GM19372 (cell line): ENCODE measurements around the gene TAF11L10.
"Not testable (repeated sequence)": the region's sequence is repeated elsewhere in the genome, so short reads cannot be mapped to it uniquely, and the experiment has no call there.

Experiments used
- ATAC-seq: cut with Tn5 transposase; IDR thresholded peaks from one replicate; pipeline ENCODE4 v1.9.1; 2021; ENCODE audit warnings: mild to moderate bottlenecking, low read depth, moderate library complexity; ENCODE audit not compliant: unreplicated experiment

The TAF11L10 gene

GRCh38 chr5:17597728-17598127 is at the start of gene TAF11L10:
TSS of gene TAF11L10 (minus strand) at chr5:17597828.
- not testable (repeated sequence) for ATAC-seq

- no peak for ATAC-seq
Observed at GRCh38 chr5:17634160-17634559, 36.5 kb upstream of the TAF11L10 start, which contains the start of gene TAF11L14. TSS of gene TAF11L14 (plus strand) at chr5:17634460.

GRCh38 chr5:17631788-17632187 is 34.2 kb upstream of the TAF11L10 start, which contains the start of gene TAF11L13:
TSS of gene TAF11L13 (plus strand) at chr5:17632088.
- not testable (repeated sequence) for ATAC-seq

- no peak for ATAC-seq
Observed at GRCh38 chr5:17625686-17626085, 28.1 kb upstream of the TAF11L10 start.

GRCh38 chr5:17620627-17621026 is 23.0 kb upstream of the TAF11L10 start:
- ATAC-seq: no peak

- ATAC-seq: no peak
Observed at GRCh38 chr5:17619354-17619753, 21.7 kb upstream of the TAF11L10 start.

GRCh38 chr5:17614872-17615605 is 17.4 kb upstream of the TAF11L10 start:
- ATAC-seq: no peak

- ATAC-seq: not testable (repeated sequence)
Observed at GRCh38 chr5:17610092-17610491, 12.5 kb upstream of the TAF11L10 start, which contains the start of gene TAF11L12. TSS of gene TAF11L12 (plus strand) at chr5:17610392.

- not testable (repeated sequence) for ATAC-seq
Observed at GRCh38 chr5:17607461-17607860, 9.8 kb upstream of the TAF11L10 start.

- no peak for ATAC-seq
Observed at GRCh38 chr5:17604951-17605350, 7.3 kb upstream of the TAF11L10 start.

- ATAC-seq: not testable (repeated sequence)
Observed at GRCh38 chr5:17603880-17604279, 6.3 kb upstream of the TAF11L10 start, which contains the start of gene TAF11L11. TSS of gene TAF11L11 (plus strand) at chr5:17604183.

- ATAC-seq: not testable (repeated sequence)
Observed at GRCh38 chr5:17594255-17594654, 3.4 kb downstream of the TAF11L10 start, which contains the start of gene TAF11L9. TSS of gene TAF11L9 (minus strand) at chr5:17594394.

GRCh38 chr5:17590860-17591259 is 6.8 kb downstream of the TAF11L10 start, which contains the start of gene TAF11L8:
TSS of gene TAF11L8 (minus strand) at chr5:17590960.
- not testable (repeated sequence) for ATAC-seq

GRCh38 chr5:17585658-17586057 is 12.0 kb downstream of the TAF11L10 start, which contains the start of gene TAF11L7:
TSS of gene TAF11L7 (minus strand) at chr5:17585758.
- ATAC-seq: not testable (repeated sequence)
